Measurements from ENCODE around the gene FBXL19. TPM values are rescaled to one million over a fixed set of nuclear protein-coding genes. Genes with fewer than 3 reads are reported as not detected.

Gene FBXL19
- total and polyA plus RNA-seq, 2 of the 13 experiments (the other 11 are each of a cell fraction or from before 2014, with no cell fraction given), result 6.0 to 13.7 TPM

GRCh38 chr16:30922960-30923535 lies 324 bp upstream of the FBXL19 start (continued):
- no peak; the same call in 1 of the 2 replicates for TF ChIP-seq YEATS2 (CRISPR knock-in tag; IDR thresholded peaks at IDR 0.05; ENCODE audit: borderline replicate concordance)
- no peak for TF ChIP-seq NRL (CRISPR knock-in tag; IDR thresholded peaks at IDR 0.05; ENCODE audit: borderline replicate concordance)
- peak; percentile 16; the same call in 1 of the 2 replicates for TF ChIP-seq FOSL2 (CRISPR knock-in tag; IDR thresholded peaks at IDR 0.05)
- peak; percentile 25 for TF ChIP-seq ZNF407 (CRISPR knock-in tag; IDR thresholded peaks at IDR 0.05; ENCODE audit: not compliant biosample characterization)
- TF ChIP-seq ZNF503 (CRISPR knock-in tag; IDR thresholded peaks at IDR 0.05), result no peak
- no peak for TF ChIP-seq ZNF674 (CRISPR knock-in tag; IDR thresholded peaks at IDR 0.05; ENCODE audit: low read depth)
- peak; percentile 90; the same call in 1 of the 2 replicates for TF ChIP-seq TOPORS (CRISPR knock-in tag; IDR thresholded peaks at IDR 0.05)
- TF ChIP-seq HCFC1 (IDR thresholded peaks at IDR 0.05; ENCODE audit: low read depth, low read length), result peak; percentile 97
- TF ChIP-seq NCOR1 (IDR thresholded peaks at IDR 0.05; ENCODE audit: borderline replicate concordance, low read length), result peak; percentile 71; the same call in 1 of the 2 replicates
- no peak for TF ChIP-seq ZNF33A (CRISPR knock-in tag; IDR thresholded peaks at IDR 0.05; ENCODE audit: borderline replicate concordance)
- peak; percentile 86; the same call in 1 of the 2 replicates for TF ChIP-seq ZHX2 (IDR thresholded peaks at IDR 0.05; ENCODE audit: low read depth)
- TF ChIP-seq ZHX2 (CRISPR knock-in tag; IDR thresholded peaks at IDR 0.05; ENCODE audit: borderline replicate concordance), result no peak
- 0 out of 2 replicates have a peak, but pooled peaks have one; percentile 47 for TF ChIP-seq ZFX (CRISPR knock-in tag; IDR thresholded peaks at IDR 0.05; ENCODE audit: low read depth)

All from HepG2 (cell line).